Neural cell (in vitro differentiated cells): ENCODE data around the gene FRMD1. TPM values are rescaled to one million over a fixed set of nuclear protein-coding genes. Genes with fewer than 3 reads are reported as not detected.

ENCODE experiments used
- H2AFZ ChIP-seq: fragments of 200-600, 300-800 bp; sonication (generic), shearing (Covaris generic); 2 replicates; pipeline ENCODE4 v1.6.0; 2014; ENCODE audit warnings: low read depth, mild to moderate bottlenecking, antibody characterized with exemption, low read length, moderate library complexity
- H3F3A ChIP-seq: fragments of 200-600 bp; shearing (Covaris generic); 2 replicates; pipeline ENCODE4 v1.6.1; 2016; ENCODE audit warnings: mild to moderate bottlenecking, moderate library complexity, mixed read lengths, antibody characterized with exemption, low read length; ENCODE audit not compliant: insufficient read depth, poor library complexity, severe bottlenecking
- H3K27ac ChIP-seq: fragments of 200-600, 300-800 bp; sonication (generic), shearing (Covaris generic); 2 replicates; pipeline ENCODE4 v1.5.1; 2014; ENCODE audit warnings: mild to moderate bottlenecking, low read length, moderate library complexity
- H3K27me3 ChIP-seq: fragments of 300-800, 200-600 bp; sonication (generic), shearing (Covaris generic); 2 replicates; pipeline ENCODE4 v1.6.0; 2014; ENCODE audit warnings: mild to moderate bottlenecking, low read depth, low read length, moderate library complexity; ENCODE audit not compliant: insufficient read depth
- H3K36me3 ChIP-seq: fragments of 300-800, 200-600 bp; sonication (generic), shearing (Covaris generic); 2 replicates; pipeline ENCODE4 v1.5.1; 2014; ENCODE audit warnings: mild to moderate bottlenecking, antibody characterized with exemption, low read length, moderate library complexity; ENCODE audit not compliant: insufficient read depth
- H3K4me2 ChIP-seq: fragments of 300-800, 200-600 bp; sonication (generic), shearing (Covaris generic); 2 replicates; pipeline ENCODE4 v1.6.0; 2014; ENCODE audit warnings: mild to moderate bottlenecking, low read length
- H3K4me3 ChIP-seq: fragments of 300-800, 200-600 bp; sonication (generic), shearing (Covaris generic); 2 replicates; pipeline ENCODE4 v1.5.1; 2014; ENCODE audit warnings: mild to moderate bottlenecking, low read length, moderate library complexity
- H3K79me2 ChIP-seq: fragments of 200-600 bp; shearing (Covaris generic); replicated peaks from 2 replicates; pipeline ENCODE4 v1.6.0; 2014; ENCODE audit warnings: mild to moderate bottlenecking, low read length, moderate library complexity; ENCODE audit not compliant: insufficient read depth
- H3K9ac ChIP-seq: fragments of 300-800, 200-600 bp; sonication (generic), shearing (Covaris generic); 2 replicates; pipeline ENCODE4 v1.6.1; 2016; ENCODE audit warnings: mild to moderate bottlenecking, low read length, mixed read lengths
- H3K9me2 ChIP-seq: fragments of 200-600 bp; shearing (Covaris generic); 2 replicates; pipeline ENCODE4 v1.6.1; 2016; ENCODE audit warnings: mild to moderate bottlenecking, low read length, mixed read lengths; ENCODE audit not compliant: insufficient read depth
- H3K9me3 ChIP-seq: fragments of 200-600, 300-800 bp; sonication (generic), shearing (Covaris generic); 2 replicates; pipeline ENCODE4 v1.6.1; 2016; ENCODE audit warnings: mild to moderate bottlenecking, mixed run types, low read length, moderate library complexity, mixed read lengths
- H4K20me1 ChIP-seq: fragments of 200-600 bp; shearing (Covaris generic); 2 replicates; pipeline ENCODE4 v1.6.1; 2016; ENCODE audit warnings: mild to moderate bottlenecking, mixed run types; ENCODE audit not compliant: insufficient read depth
- CTCF ChIP-seq: fragments of 450-650 bp; IDR thresholded peaks from 2 replicates; pipeline ENCODE4 v1.5.1; 2014; ENCODE audit warnings: antibody characterized with exemption, mild to moderate bottlenecking, moderate library complexity; ENCODE audit not compliant: poor library complexity, severe bottlenecking
- EP300 ChIP-seq: fragments of 450-650 bp; conservative IDR thresholded peaks from 2 replicates; pipeline ENCODE4 v1.6.1; 2014; ENCODE audit warnings: antibody characterized with exemption, mild to moderate bottlenecking, moderate library complexity; ENCODE audit not compliant: poor library complexity, severe bottlenecking
- EZH2 ChIP-seq: fragments of 200-600, 300-800 bp; shearing (Covaris generic), sonication (generic); IDR thresholded peaks from 2 replicates; pipeline ENCODE4 v1.6.1; 2014; ENCODE audit warnings: antibody characterized with exemption, low read length, borderline replicate concordance, mild to moderate bottlenecking; ENCODE audit not compliant: insufficient read depth, poor library complexity, severe bottlenecking
- MXI1 ChIP-seq: fragments of 450-650 bp; conservative IDR thresholded peaks from 2 replicates; pipeline ENCODE4 v1.6.1; 2014; ENCODE audit warnings: antibody characterized with exemption, mild to moderate bottlenecking; ENCODE audit not compliant: poor library complexity, severe bottlenecking
- POLR2AphosphoS5 ChIP-seq: IDR thresholded peaks from 2 replicates; pipeline ENCODE4 v1.6.1; 2012
- RAD21 ChIP-seq: fragments of 450-650 bp; conservative IDR thresholded peaks from 2 replicates; pipeline ENCODE4 v1.6.1; 2014; ENCODE audit warnings: antibody characterized with exemption, mild to moderate bottlenecking, moderate library complexity
- SMC3 ChIP-seq: fragments of 450-650 bp; conservative IDR thresholded peaks from 2 replicates; pipeline ENCODE4 v1.6.1; 2014; ENCODE audit warnings: antibody characterized with exemption, mild to moderate bottlenecking, moderate library complexity; ENCODE audit not compliant: poor library complexity
- TAF1 ChIP-seq: IDR thresholded peaks from 2 replicates; pipeline ENCODE4 v1.6.1; 2012; ENCODE audit warnings: low read depth
- polyA plus RNA-seq: library from polyadenylated mRNA; depleted of rRNA; stranded (reverse); fragments of >200 nt; gene quantifications from 2 replicates; pipeline ENCODE4 v1.2.3, GENCODE V29; 2014
- TF ChIP-seq, protein P1 (sequence below): IDR thresholded peaks from 2 replicates; pipeline ENCODE4 v1.6.1; 2012; ENCODE audit warnings: borderline replicate concordance

FRMD1 gene
- polyA plus RNA-seq, 1 donor from 2014 or later = not detected

DNA sequence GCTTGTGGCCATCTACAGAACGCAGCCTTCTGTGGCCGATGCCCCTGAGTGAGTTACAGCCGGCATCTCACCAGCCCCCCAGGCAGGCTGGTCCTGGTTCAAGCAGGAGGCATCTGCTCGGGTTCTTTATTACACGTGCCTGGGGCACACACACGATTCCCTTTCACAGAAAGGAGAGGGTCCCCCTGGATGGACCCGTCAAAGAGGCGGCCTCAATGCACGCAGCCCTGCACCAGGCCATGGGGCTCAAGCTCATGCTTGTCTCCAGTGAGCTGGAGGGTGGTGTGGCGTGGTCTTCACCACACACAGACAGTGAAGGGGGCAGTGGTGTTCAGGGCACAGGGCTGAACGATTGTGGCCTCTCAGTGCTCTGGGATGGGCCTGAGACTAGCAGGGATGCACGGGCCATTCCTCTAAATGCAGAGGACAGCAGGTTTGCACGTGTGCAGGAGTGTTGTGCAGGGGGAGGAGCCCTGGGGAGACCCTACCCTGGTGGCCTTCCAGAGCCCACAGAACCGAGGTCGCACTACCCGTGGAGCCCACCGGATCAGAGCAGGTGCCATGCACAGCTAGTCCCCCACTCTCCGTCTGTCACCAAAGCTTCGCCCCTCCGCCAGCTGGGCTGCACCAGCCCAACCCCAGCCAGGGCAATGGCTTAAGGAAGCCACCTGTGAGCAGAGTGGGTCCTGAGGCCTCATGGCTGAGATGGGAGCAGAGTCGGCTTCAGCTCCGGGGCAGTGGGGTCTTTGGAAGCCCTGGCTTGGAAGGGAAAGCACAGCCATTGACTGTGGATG lies 23.1 kb downstream of the FRMD1 start:
- TF ChIP-seq RAD21 (no peak), EP300 (no peak), POLR2AphosphoS5 (no peak)
- TF ChIP-seq, protein P1, sequence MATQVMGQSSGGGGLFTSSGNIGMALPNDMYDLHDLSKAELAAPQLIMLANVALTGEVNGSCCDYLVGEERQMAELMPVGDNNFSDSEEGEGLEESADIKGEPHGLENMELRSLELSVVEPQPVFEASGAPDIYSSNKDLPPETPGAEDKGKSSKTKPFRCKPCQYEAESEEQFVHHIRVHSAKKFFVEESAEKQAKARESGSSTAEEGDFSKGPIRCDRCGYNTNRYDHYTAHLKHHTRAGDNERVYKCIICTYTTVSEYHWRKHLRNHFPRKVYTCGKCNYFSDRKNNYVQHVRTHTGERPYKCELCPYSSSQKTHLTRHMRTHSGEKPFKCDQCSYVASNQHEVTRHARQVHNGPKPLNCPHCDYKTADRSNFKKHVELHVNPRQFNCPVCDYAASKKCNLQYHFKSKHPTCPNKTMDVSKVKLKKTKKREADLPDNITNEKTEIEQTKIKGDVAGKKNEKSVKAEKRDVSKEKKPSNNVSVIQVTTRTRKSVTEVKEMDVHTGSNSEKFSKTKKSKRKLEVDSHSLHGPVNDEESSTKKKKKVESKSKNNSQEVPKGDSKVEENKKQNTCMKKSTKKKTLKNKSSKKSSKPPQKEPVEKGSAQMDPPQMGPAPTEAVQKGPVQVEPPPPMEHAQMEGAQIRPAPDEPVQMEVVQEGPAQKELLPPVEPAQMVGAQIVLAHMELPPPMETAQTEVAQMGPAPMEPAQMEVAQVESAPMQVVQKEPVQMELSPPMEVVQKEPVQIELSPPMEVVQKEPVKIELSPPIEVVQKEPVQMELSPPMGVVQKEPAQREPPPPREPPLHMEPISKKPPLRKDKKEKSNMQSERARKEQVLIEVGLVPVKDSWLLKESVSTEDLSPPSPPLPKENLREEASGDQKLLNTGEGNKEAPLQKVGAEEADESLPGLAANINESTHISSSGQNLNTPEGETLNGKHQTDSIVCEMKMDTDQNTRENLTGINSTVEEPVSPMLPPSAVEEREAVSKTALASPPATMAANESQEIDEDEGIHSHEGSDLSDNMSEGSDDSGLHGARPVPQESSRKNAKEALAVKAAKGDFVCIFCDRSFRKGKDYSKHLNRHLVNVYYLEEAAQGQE = no peak
- Histone ChIP-seq H4K20me1 (no peaks in the 10 kb centered on the region), H3K9me3 (no peaks in the 10 kb centered on the region), H3K4me2 (no peak overlapping the region), H3K9me2 (no peaks in the 10 kb centered on the region), H3K27ac (no peak overlapping the region), H3K36me3 (no peaks in the 10 kb centered on the region), H3F3A (no peaks in the 10 kb centered on the region), H2AFZ (no peak overlapping the region), H3K79me2 (no peaks in the 10 kb centered on the region), H3K27me3 (no peaks in the 10 kb centered on the region), H3K9ac (no peak overlapping the region), H3K4me3 (no peak overlapping the region)

DNA sequence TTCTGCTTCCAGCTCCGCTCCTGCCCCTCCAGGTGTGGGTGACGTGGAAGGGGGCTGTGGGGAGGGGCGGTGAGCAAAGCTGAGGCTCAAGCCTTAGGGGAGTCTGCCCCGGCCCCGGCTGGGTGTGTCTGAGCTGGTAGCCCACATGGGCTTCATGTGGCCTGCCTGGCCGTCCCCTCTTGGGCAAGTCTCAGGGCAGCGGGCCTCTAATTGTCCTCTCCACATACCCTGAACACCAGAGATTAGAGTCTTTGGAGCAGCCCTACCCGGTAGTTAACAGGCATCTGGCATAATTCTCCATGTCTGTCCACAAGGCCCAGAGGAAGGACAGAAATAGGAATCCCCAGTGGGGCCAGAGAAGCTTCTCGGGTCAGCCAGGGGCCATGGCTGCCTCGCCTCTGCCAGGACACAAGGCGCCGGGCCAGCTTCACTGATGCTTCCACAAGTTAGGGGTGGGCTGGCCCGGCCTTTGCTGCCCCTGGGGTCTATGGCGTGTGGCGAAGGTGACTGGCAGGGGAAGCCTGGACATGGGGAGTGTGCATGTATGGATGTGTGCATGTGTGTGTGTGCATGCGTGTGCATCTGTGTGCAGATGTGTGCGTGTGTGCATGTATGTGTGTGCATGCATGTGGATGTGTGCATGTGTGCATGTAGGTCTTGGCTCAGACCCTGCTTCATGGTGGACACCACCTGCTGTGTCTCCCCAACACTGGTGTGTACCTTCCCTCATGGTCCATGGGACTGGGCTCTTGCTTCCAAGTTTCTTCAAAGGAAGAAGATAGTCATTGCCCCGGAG lies 24.0 kb downstream of the FRMD1 start:
- Histone ChIP-seq H3F3A (no peaks in the 10 kb centered on the region), H3K79me2 (no peaks in the 10 kb centered on the region)

GRCh38 chr6:168053957-168054471 lies 25.0 kb downstream of the FRMD1 start:
- H3K27ac ChIP-seq = no peak overlapping the region
- H3K4me2 ChIP-seq = no peak overlapping the region
- no peaks in the 10 kb centered on the region for H3K9me2 ChIP-seq
- no peak overlapping the region for H3K9ac ChIP-seq
- H4K20me1 ChIP-seq = no peaks in the 10 kb centered on the region
- no peaks in the 10 kb centered on the region for H3K27me3 ChIP-seq
- no peak overlapping the region for H2AFZ ChIP-seq
- no peaks in the 10 kb centered on the region for H3K9me3 ChIP-seq
- H3K4me3 ChIP-seq = no peak overlapping the region
- H3K79me2 ChIP-seq = no peaks in the 10 kb centered on the region
- no peaks in the 10 kb centered on the region for H3F3A ChIP-seq
- TF ChIP-seq TAF1 (no peak), SMC3 (no peak), CTCF (no peak), RAD21 (no peak), POLR2AphosphoS5 (no peak), EZH2 (no peak), EP300 (no peak), MXI1 (no peak)
- TF ChIP-seq, protein P1 = no peak
- H3K36me3 ChIP-seq = no peaks in the 10 kb centered on the region

More for the DNA sequence above, 24.0 kb downstream of the FRMD1 start:
- no peak for TF ChIP-seq MXI1
- Histone ChIP-seq H2AFZ (no peak overlapping the region), H3K4me2 (no peak overlapping the region), H3K36me3 (no peaks in the 10 kb centered on the region), H3K9me3 (no peaks in the 10 kb centered on the region), H4K20me1 (no peaks in the 10 kb centered on the region), H3K27me3 (no peaks in the 10 kb centered on the region), H3K4me3 (no peak overlapping the region), H3K9ac (no peak overlapping the region), H3K27ac (no peak overlapping the region), H3K9me2 (no peaks in the 10 kb centered on the region)
